ENCODE measurements around the gene NOXO1. TPM values are rescaled to one million over a fixed set of nuclear protein-coding genes. Genes with fewer than 3 reads are reported as not detected.

Gene NOXO1
- total and polyA plus RNA-seq, 12 donors: 0.28 to 3.3 (median 0.53) TPM; not detected in 7

DNA sequence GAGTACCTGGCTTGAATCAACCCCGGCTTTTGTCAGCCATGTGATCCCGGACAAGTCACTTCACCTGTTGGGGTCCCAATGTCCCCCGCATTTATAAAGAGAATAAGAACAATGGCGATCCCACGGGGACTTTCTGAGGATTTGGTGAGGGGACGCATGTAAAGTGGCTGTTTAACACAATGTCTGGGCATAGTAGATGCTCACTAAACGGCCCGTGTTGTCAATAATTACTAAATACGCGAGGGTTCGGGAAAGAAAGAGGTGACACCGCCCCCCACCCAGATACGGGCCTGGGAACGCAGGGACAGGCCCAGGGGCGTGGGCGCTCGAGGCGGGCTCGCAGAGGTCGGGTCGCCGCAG, 10.3 kb upstream of the NOXO1 start:
- H3K9me3 ChIP-seq (replicated peaks in 1 of 3): no peaks in the 10 kb centered on the region
- peaks cover 0 to 4% of the 10 kb centered on the region in 2 donors for H3K36me3 ChIP-seq (replicated peaks in 1 of 2)
- no peak for TF ChIP-seq CTCF (IDR thresholded peaks at IDR 0.05)
- no peak for TF ChIP-seq POLR2A (IDR thresholded peaks at IDR 0.05)
- intact Hi-C loops (cut with DNase I): no loop called here
- DNase-seq: no peak
- WGBS, 4 donors: 11 to 18% (median 14%) methylated on average over 22 of the region's 22 CpGs; no CpG with 5 or more reads in 1 of the 4 donors
- peak overlapping the region in 1 of 5 donors; percentile 50 for H3K27ac ChIP-seq
- H3K27me3 ChIP-seq: peaks cover 22% of the 10 kb centered on the region
- peak overlapping the region in 1 of 4 donors; percentile 27 for H3K4me3 ChIP-seq
- H3K4me1 ChIP-seq (replicated peaks in 1 of 2): peaks cover 4 to 23% of the 10 kb centered on the region in 2 donors

GRCh38 chr16:1991135-1991551, 9.9 kb upstream of the NOXO1 start:
- peaks cover 22% of the 10 kb centered on the region for H3K27me3 ChIP-seq
- peak in 1 of 7 donors; percentile 69 for DNase-seq
- no peak overlapping the region for H3K4me3 ChIP-seq
- TF ChIP-seq CTCF (IDR thresholded peaks at IDR 0.05) (no peak), POLR2A (IDR thresholded peaks at IDR 0.05) (no peak)
- no peaks in the 10 kb centered on the region for H3K9me3 ChIP-seq (replicated peaks in 1 of 3)
- H3K36me3 ChIP-seq (replicated peaks in 1 of 2): peaks cover 0 to 9% of the 10 kb centered on the region in 2 donors
- 10 to 16% (median 14%) methylated on average over 4 to 18 of the region's 18 CpGs for WGBS, 4 donors
- H3K27ac ChIP-seq: peak overlapping the region in 1 of 5 donors; percentile 50
- peaks cover 4 to 21% of the 10 kb centered on the region in 2 donors for H3K4me1 ChIP-seq (replicated peaks in 1 of 2)
- intact Hi-C loops (cut with DNase I): no loop called here

- DNase-seq: peak in 1 of 7 donors; percentile 38
- Histone ChIP-seq H3K4me3 (no peak overlapping the region), H3K9me3 (replicated peaks in 1 of 3) (no peaks in the 10 kb centered on the region), H3K27ac (peak overlapping the region in 1 of 5 donors; percentile 52), H3K27me3 (peaks cover 22% of the 10 kb centered on the region), H3K36me3 (replicated peaks in 1 of 2) (peaks cover 0 to 15% of the 10 kb centered on the region in 2 donors), H3K4me1 (replicated peaks in 1 of 2) (peaks cover 4 to 21% of the 10 kb centered on the region in 2 donors)
- intact Hi-C loops (cut with DNase I): no loop called here
- 2 to 5% (median 3%) methylated on average over 10 to 50 of the region's 50 CpGs for WGBS, 4 donors
- TF ChIP-seq CTCF (IDR thresholded peaks at IDR 0.05) (no peak), POLR2A (IDR thresholded peaks at IDR 0.05) (no peak)
These were observed 9.3 kb upstream of the NOXO1 start for GRCh38 chr16:1990351-1991134.

GRCh38 chr16:1990101-1990350, 8.8 kb upstream of the NOXO1 start:
- TF ChIP-seq CTCF (IDR thresholded peaks at IDR 0.05) (no peak), POLR2A (IDR thresholded peaks at IDR 0.05) (no peak)
- intact Hi-C loops (cut with DNase I): no loop called here
- Histone ChIP-seq H3K9me3 (replicated peaks in 1 of 3) (no peaks in the 10 kb centered on the region), H3K4me3 (no peak overlapping the region), H3K27ac (no peak overlapping the region), H3K36me3 (replicated peaks in 1 of 2) (peaks cover 0 to 19% of the 10 kb centered on the region in 2 donors), H3K27me3 (peaks cover 22% of the 10 kb centered on the region), H3K4me1 (replicated peaks in 1 of 2) (peaks cover 4 to 25% of the 10 kb centered on the region in 2 donors)
- WGBS, 4 donors: 0 to 1% methylated on average over 12 to 25 of the region's 25 CpGs; no CpG with 5 or more reads in 2 of the 4 donors
- DNase-seq: no peak

All from adrenal gland (tissue), 12 donors.